Measurements from ENCODE around the gene DDX19B.
"Not testable (repeated sequence)": the region's sequence is repeated elsewhere in the genome, so short reads cannot be mapped to it uniquely, and the experiment has no call there.

Gene DDX19B

GRCh38 chr16:70298988-70299938, at the start of gene DDX19B:
TSS of gene DDX19B (plus strand) at chr16:70299186. CDS start at chr16:70299298, 112 bp downstream.
- peak; percentile 31 for DNase-seq (ENCODE audit: low read depth)

- not testable (repeated sequence) for DNase-seq (ENCODE audit: low read depth)
Observed at GRCh38 chr16:70249697-70250096, 49.3 kb upstream of the DDX19B start.

- DNase-seq (ENCODE audit: low read depth), result no peak
Observed at GRCh38 chr16:70250748-70251628, 48.0 kb upstream of the DDX19B start.

GRCh38 chr16:70251629-70252354, 47.2 kb upstream of the DDX19B start, which contains the start of gene EXOSC6:
TSS of gene EXOSC6 (minus strand) at chr16:70251940. CDS start at chr16:70251900, 40 bp downstream.
- peak; percentile 78 for DNase-seq (ENCODE audit: low read depth)

- DNase-seq (ENCODE audit: low read depth), result no peak
Observed at GRCh38 chr16:70252355-70252988, 46.5 kb upstream of the DDX19B start.

DNA sequence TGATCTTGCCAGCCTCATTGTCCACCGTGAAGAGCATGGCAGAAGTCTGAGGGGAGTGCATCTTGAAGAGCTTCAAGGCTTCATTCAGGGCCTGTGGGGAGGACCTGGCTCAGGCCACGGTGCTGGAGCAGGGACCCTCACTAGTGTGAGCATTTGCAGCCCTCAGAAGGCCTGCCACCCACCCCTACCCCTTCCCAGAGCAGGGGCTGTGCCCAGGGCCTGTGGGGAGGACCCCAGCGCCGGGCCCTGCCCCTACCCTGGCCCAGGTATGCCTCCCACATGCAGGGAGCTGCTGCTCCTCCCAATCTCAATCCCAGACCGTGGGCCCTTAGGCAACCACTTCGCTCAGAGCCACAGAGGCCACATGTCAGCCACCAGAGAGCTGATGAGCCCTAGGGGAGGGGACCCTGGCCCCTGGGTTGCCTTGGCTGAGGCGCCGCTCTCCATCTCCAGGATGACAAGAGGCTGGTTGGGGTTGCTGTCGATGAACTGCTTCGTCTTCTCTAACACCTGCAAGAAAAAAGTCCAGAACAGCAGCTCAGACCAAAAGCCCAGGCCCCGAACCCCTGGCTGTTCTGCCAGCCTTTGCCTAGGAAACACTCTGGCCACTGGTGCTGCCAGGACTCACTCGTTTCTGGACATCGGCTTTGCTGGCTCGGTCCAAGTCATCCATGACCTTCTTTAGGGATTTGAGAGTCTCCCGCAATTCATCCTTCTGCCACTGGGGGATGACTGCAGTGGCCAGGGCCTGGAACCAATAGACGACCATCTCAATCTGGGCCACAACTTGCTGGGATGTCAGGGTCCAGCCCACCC, 45.5 kb upstream of the DDX19B start:
- no peak for DNase-seq (ENCODE audit: low read depth)

- no peak for DNase-seq (ENCODE audit: low read depth)
Observed at GRCh38 chr16:70254180-70254964, 44.6 kb upstream of the DDX19B start.

DNA sequence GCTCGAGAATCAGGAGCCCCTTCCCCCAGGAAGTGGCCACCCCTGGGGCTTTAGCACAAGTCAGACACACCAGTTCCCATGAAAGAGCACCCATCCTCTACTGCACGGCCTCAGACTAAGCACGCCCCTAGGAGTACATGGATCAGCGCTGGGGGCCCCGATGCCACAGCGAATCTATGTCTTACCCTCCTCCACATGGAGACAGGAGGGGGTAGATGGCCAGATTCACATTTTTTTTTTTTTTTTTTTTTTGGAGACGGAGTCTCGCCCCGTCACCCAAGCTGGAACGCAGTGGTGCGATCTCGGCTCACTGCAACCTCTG, 44.1 kb upstream of the DDX19B start:
- no peak for DNase-seq (ENCODE audit: low read depth)

GRCh38 chr16:70255574-70255973, 43.4 kb upstream of the DDX19B start:
- no peak for DNase-seq (ENCODE audit: low read depth)

GRCh38 chr16:70257391-70257790, 41.6 kb upstream of the DDX19B start:
- no peak for DNase-seq (ENCODE audit: low read depth)

GRCh38 chr16:70258065-70258464, 40.9 kb upstream of the DDX19B start:
- DNase-seq (ENCODE audit: low read depth), result no peak

- no peak for DNase-seq (ENCODE audit: low read depth)
Observed at GRCh38 chr16:70258946-70259345, 40.0 kb upstream of the DDX19B start.

- not testable (repeated sequence) for DNase-seq (ENCODE audit: low read depth)
Observed at GRCh38 chr16:70259903-70260302, 39.1 kb upstream of the DDX19B start.

DNA sequence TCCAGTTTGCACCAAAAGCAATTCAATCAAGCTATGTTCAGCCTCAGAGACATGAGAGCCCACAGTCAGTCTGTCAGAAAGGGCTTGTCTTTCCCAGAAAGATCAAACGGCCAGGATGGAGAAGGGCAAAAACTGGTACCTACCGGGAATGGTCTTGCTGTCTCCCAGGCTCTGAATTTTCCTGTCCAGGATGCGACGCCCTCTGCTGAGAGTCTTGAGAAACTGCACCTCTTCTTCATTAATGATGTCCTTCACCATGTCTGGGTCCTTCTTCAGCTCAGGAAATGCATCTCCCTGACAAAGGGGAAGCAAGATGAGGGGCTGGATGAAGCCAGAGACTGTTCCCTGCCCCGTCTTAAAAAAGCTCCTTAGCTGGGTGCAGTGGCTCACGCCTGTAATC, 31.5 kb upstream of the DDX19B start:
- no peak for DNase-seq (ENCODE audit: low read depth)

DNA sequence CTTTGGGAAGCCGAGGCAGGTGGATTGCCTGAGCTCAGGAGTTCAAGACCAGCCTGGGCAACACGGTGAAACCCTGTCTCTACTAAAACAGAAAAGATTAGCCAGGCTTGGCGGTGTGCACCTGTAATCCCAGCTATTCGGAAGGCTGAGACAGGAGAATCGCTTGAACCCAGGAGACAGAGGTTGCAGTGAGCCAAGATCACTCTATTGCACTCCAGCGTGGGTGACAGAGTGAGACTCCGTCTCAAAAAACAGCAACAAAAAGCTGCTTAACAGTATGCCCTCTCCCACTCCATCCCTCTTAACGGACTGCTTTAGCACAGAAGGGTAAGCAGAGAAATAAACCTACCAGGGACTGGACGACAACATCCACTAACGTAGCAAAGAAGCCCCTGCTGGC, 31.1 kb upstream of the DDX19B start:
- not testable (repeated sequence) for DNase-seq (ENCODE audit: low read depth)

GRCh38 chr16:70269471-70269870, 29.5 kb upstream of the DDX19B start:
- no peak for DNase-seq (ENCODE audit: low read depth)

- no peak for DNase-seq (ENCODE audit: low read depth)
Observed at GRCh38 chr16:70270176-70270575, 28.8 kb upstream of the DDX19B start.

- DNase-seq (ENCODE audit: low read depth), result no peak
Observed at GRCh38 chr16:70271696-70272095, 27.3 kb upstream of the DDX19B start.

DNA sequence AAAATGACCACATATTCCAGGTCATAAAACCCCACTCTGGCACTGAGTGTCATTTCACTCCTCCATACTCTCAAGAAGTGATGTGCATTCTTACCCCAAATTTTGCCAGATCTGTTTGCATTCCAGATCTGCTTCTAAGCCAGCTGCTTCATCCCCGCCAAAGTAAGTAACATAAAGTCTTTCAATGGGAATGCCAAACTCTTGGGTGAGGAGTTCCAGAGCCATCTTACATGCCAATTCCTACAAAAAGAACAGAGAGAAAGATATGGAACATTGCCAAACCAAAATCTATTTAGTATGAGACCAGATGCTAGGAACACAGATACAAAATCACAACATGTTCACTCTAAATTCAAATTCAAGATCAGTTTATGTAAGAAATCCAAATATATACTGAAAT, 22.6 kb upstream of the DDX19B start:
- DNase-seq (ENCODE audit: low read depth), result no peak

Data from stimulated activated CD8-positive, alpha-beta memory T cell treated with anti-CD3 and anti-CD28 coated beads, Interleukin-15, amount 100 ng/mL, for 24 hours (primary cell).